ENCODE data around the gene DDX39A.

Gene DDX39A

DNA sequence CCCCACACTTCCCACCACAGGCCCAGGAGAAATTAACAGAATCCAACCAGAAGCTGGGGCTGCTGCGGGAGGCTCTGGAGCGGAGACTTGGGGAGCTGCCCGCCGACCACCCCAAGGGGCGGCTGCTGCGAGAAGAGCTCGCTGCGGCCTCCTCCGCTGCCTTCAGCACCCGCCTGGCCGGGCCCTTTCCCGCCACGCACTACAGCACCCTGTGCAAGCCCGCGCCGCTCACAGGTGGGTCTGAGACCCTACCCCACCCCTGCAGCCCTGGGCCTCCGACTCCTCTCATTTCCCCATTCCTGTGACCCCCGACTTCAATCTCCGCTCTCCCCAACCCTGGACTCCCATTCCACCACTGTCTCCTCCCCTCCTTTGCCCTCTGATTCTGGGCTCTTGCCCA lies 31.7 kb upstream of the DDX39A start:
- TF ChIP-seq, protein P1, sequence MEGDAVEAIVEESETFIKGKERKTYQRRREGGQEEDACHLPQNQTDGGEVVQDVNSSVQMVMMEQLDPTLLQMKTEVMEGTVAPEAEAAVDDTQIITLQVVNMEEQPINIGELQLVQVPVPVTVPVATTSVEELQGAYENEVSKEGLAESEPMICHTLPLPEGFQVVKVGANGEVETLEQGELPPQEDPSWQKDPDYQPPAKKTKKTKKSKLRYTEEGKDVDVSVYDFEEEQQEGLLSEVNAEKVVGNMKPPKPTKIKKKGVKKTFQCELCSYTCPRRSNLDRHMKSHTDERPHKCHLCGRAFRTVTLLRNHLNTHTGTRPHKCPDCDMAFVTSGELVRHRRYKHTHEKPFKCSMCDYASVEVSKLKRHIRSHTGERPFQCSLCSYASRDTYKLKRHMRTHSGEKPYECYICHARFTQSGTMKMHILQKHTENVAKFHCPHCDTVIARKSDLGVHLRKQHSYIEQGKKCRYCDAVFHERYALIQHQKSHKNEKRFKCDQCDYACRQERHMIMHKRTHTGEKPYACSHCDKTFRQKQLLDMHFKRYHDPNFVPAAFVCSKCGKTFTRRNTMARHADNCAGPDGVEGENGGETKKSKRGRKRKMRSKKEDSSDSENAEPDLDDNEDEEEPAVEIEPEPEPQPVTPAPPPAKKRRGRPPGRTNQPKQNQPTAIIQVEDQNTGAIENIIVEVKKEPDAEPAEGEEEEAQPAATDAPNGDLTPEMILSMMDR (IDR thresholded peaks at IDR 0.05; ENCODE audit: control insufficient read depth, insufficient read depth, low read depth, low read length, missing control alignments): no peak
- no peak overlapping the region for H3K4me3 ChIP-seq (ENCODE audit: control insufficient read depth, low read depth, low read length)
- DNase-seq (ENCODE audit: low read depth): no peak

DNA sequence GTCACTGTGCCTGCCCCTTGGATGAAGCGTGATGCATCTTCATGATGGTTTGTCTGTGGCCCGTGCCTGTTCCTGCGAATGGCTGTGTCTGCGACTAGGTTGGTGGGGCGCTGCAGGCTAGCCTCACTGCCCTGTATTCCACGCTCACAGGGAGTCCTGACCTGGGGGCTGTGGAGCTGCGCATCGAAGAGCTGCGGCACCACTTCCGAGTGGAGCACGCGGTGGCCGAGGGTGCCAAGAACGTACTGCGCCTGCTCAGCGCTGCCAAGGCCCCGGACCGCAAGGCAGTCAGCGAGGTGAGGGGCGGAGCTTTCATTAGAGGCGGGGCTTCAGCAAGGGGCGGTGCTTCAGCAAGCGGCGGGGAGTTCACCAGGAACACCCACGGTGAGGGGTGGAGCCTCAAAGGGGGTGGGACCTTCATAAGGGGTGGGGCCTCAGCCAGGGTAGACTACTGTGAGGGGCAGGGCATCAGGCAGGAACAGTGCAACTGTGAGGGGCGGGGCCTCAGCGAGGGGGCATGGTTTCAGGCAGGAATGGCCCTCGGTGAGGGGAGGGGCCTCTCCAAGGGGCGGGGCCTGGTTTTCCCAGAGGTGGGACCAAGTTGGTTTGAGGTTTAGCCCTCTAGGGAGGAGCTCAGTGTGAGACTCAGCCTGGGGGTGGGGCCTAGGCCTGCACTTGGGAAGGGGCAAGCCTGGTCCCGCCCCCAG lies 31.2 kb upstream of the DDX39A start:
- H3K4me3 ChIP-seq (ENCODE audit: control insufficient read depth, low read depth, low read length): no peak overlapping the region
- TF ChIP-seq, protein P1 (IDR thresholded peaks at IDR 0.05; ENCODE audit: control insufficient read depth, insufficient read depth, low read depth, low read length, missing control alignments): no peak
- DNase-seq (ENCODE audit: low read depth): no peak

DNA sequence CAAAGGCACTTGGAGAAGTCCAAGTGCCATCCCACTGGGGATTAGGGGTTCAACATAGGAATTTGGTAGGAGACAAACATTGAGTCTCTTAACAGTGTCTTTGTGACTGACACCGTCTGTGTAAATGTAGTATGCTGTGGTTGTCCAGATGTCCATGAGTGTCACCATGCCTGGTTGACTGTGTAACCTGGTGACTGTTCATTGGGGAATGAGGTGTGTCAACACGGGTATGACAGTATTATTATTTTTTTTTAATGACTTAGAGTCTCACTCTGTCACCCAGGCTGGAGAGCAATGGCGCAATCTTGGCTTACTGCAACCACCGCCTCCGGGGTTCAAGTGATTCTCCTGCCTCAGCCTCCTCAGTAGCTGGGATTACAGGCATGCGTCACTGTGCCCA lies 30.2 kb upstream of the DDX39A start:
- H3K4me3 ChIP-seq (ENCODE audit: control insufficient read depth, low read depth, low read length): no peak overlapping the region
- DNase-seq (ENCODE audit: low read depth): no peak
- TF ChIP-seq, protein P1 (IDR thresholded peaks at IDR 0.05; ENCODE audit: control insufficient read depth, insufficient read depth, low read depth, low read length, missing control alignments): no peak

DNA sequence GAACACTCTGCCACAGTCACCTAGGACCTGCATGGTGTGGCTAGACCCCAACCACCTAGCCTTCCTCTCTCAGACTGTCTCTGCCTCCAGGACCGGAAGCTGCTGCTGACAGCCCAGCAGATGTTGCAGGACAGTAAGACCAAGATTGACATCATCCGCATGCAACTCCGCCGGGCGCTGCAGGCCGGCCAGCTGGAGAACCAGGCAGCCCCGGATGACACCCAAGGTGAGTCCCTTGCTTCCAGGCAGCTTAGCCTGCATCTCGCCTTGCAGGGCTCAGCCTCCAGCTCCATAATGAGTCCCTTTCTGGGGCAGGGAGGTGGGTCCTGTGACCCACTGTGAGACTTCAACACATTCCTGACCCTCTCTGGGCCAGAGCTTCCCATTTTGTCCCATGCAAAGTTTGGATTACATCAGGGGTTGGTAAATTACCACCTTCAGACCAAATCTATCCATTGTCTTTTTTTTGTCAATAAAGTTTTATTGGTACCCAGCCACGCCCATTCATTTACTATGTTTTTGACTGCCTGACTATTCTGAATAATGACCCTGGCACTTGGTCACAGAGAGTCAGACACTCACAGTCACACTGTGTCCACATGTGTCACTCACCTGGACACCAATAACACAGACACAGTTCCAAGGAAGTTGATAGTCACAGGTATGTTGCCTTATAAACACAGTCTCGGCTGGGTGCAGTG lies 27.3 kb upstream of the DDX39A start:
- no peak for DNase-seq (ENCODE audit: low read depth)
- TF ChIP-seq, protein P1 (IDR thresholded peaks at IDR 0.05; ENCODE audit: control insufficient read depth, insufficient read depth, low read depth, low read length, missing control alignments): no peak
- H3K4me3 ChIP-seq (ENCODE audit: control insufficient read depth, low read depth, low read length): no peak overlapping the region

DNA sequence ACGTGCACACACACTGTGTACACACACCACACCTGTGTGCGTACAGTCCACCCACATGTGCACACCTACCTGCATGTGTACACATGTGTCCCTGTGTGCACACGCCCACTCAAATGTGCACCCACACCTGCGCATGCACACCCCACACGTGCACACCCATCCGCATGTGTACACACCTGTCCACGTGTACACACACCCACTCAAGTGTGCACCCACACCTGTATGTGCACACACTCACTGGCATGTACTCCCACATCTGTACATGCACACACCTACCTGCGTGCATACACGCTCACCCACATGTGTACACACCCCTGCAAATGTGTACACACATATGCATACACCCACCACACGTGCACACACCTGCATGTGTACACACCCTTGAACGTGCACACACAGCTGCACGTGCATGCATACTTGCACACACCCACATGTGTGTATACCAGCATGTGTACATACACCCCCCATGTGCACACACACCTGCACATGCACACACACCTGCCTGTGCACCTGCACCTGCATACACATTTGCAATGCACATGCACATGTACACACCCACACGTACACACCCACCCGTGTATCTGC lies 24.6 kb upstream of the DDX39A start:
- DNase-seq (ENCODE audit: low read depth): no peak
- H3K4me3 ChIP-seq (ENCODE audit: control insufficient read depth, low read depth, low read length): no peak overlapping the region
- TF ChIP-seq, protein P1 (IDR thresholded peaks at IDR 0.05; ENCODE audit: control insufficient read depth, insufficient read depth, low read depth, low read length, missing control alignments): no peak

DNA sequence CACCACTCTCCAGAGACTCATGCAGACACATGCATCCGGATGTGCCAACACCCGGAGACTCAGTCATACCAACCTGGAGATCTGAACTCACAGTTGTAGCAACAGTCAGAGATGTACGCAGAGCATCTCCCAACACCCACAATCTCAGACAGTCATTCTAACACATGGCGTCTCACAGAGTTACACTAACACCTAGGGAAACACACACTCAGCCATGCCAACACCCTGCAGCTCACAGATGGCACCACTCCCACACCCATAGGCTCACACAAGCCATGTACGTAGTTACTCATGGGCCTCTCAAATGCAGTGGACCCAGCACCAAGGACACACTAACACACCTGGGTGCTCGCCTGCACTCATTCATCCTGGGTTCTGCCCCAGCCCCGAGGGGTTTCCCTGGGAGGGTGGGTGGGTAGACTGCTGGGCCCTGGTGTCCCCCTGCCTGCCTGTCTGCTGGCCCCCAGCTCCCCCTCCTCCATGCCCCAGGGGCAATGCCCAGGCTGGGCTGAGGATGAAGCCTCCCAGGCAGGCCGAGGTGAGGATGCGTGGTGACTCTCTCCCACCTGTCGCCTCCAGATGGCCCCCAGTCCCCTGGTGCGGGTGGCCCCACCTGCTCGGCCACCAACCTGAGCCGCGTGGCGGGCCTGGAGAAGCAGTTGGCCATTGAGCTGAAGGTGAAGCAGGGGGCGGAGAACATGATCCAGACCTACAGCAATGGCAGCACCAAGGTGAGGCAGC lies 23.9 kb upstream of the DDX39A start:
- DNase-seq (ENCODE audit: low read depth): no peak
- H3K4me3 ChIP-seq (ENCODE audit: control insufficient read depth, low read depth, low read length): no peak overlapping the region
- TF ChIP-seq, protein P1 (IDR thresholded peaks at IDR 0.05; ENCODE audit: control insufficient read depth, insufficient read depth, low read depth, low read length, missing control alignments): no peak
